Gastrocnemius medialis (tissue), 4 donors: ENCODE results near the gene ZBTB16.

Source experiments
- CTCF ChIP-seq, 5 experiments: fragments of 450-650 bp in 3 of 5; fragments of 200-600 bp in 2 of 5; sonication (generic) in 2 of 5; IDR thresholded peaks in 4 of 5; conservative IDR thresholded peaks in 1 of 5; 1 replicate in 4 of 5; 2 replicates in 1 of 5; pipeline ENCODE4 v1.5.1; 2016 to 2019; ENCODE audit warnings: antibody characterized with exemption in 5 of 5, mild to moderate bottlenecking in 3 of 5, moderate library complexity in 3 of 5
- POLR2A ChIP-seq, 2 donors: fragments of 450-650 bp; IDR thresholded peaks; one replicate each; pipeline ENCODE4 v1.6.1; 2017; ENCODE audit warnings: antibody characterized with exemption in 2 of 2, mild to moderate bottlenecking in 2 of 2, moderate library complexity in 2 of 2

GRCh38 chr11:114288136-114288535, 228.6 kb downstream of the ZBTB16 start:
- TF ChIP-seq POLR2A (IDR thresholded peaks at IDR 0.05) (no peak), CTCF (IDR thresholded peaks at IDR 0.05 in 4 of 5, conservative IDR thresholded peaks at IDR 0.05 in 1 of 5) (no peak)
